Tibial artery (tissue), 4 donors: ENCODE data around the gene IYD.

ENCODE experiments used
- DNase-seq, 2 donors: peaks; one replicate each; pipeline ENCODE4 v3.0.0-alpha.2; 2019
- H3K27ac ChIP-seq, 2 donors: fragments of 200-600 bp; sonication (generic) in 1 of 2; 1 replicate in 1 of 2; 2 replicates in 1 of 2; pipeline ENCODE4 v1.5.1; 2018 to 2019; ENCODE audit warnings: mild to moderate bottlenecking in 1 of 2
- H3K27me3 ChIP-seq, 2 donors: fragments of 200-600 bp; sonication (generic) in 1 of 2; one replicate each; pipeline versions ENCODE4 v1.5.1 to v1.6.0; 2016 to 2019
- H3K36me3 ChIP-seq, 3 donors: fragments of 200-600 bp; sonication (generic) in 2 of 3; one replicate each; pipeline ENCODE4 v1.5.1; 2016 to 2019; ENCODE audit warnings: mild to moderate bottlenecking in 2 of 3
- H3K4me1 ChIP-seq, 4 donors: fragments of 200-600 bp; sonication (generic) in 2 of 4; 1 replicate in 3 of 4; 2 replicates in 1 of 4; pipeline ENCODE4 v1.5.1; 2016 to 2019
- H3K4me3 ChIP-seq, 2 donors: fragments of 200-600 bp; sonication (generic) in 1 of 2; 1 replicate in 1 of 2; 2 replicates in 1 of 2; pipeline ENCODE4 v1.5.1; 2018 to 2019; ENCODE audit warnings: mild to moderate bottlenecking in 2 of 2
- H3K9me3 ChIP-seq, 3 donors: fragments of 200-600 bp; sonication (generic) in 1 of 3; one replicate each; pipeline ENCODE4 v1.5.1; 2016 to 2019
- CTCF ChIP-seq, 2 experiments: fragments of 200-600 bp in 1 of 2; fragments of 450-650 bp in 1 of 2; IDR thresholded peaks; one replicate each; pipeline ENCODE4 v1.5.1; 2017 to 2019; ENCODE audit warnings: antibody characterized with exemption in 2 of 2, mild to moderate bottlenecking in 1 of 2, moderate library complexity in 1 of 2
- intact Hi-C: fragments of 100-400 bp; cut with DNase I; formaldehyde crosslinking; loops from one replicate; pipeline ENCODE4 v1.15.0; 2023; ENCODE audit warnings: low total_unique reads

The IYD gene

DNA sequence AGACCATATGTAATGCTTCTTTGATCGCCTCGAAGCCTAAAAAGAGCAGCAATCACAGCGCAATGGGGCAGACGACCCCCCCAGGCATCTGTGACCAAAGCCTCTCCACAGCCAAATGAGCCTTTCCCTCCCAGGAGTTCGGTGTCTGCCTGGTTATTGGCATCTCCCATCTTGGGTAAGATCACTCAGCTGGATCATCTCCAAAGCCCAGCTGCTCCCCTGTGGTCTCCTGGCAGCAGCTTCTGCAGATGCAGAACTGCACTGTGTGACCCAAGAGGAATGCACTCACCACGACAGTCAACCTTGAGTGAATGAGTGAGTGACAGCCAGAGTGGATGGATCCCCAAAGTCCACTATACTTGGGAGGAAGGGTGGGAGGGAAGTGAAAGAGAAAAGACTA, 44.8 kb upstream of the IYD start:
- H3K9me3 ChIP-seq = no peaks in the 10 kb centered on the region
- no peak overlapping the region for H3K4me3 ChIP-seq
- intact Hi-C loops = no loop called here
- no peak for TF ChIP-seq CTCF (IDR thresholded peaks at IDR 0.05)
- no peaks in the 10 kb centered on the region for H3K36me3 ChIP-seq
- no peak overlapping the region for H3K27ac ChIP-seq
- no peaks in the 10 kb centered on the region for H3K27me3 ChIP-seq
- peaks cover 0 to 19% (median 9%) of the 10 kb centered on the region in 4 donors for H3K4me1 ChIP-seq
- no peak for DNase-seq

- no peak overlapping the region for H3K4me3 ChIP-seq
- intact Hi-C loops = no loop called here
- H3K27ac ChIP-seq = no peak overlapping the region
- TF ChIP-seq CTCF (IDR thresholded peaks at IDR 0.05) = no peak
- H3K27me3 ChIP-seq = no peaks in the 10 kb centered on the region
- H3K9me3 ChIP-seq = no peaks in the 10 kb centered on the region
- H3K4me1 ChIP-seq = peaks cover 0 to 17% (median 7%) of the 10 kb centered on the region in 4 donors
- H3K36me3 ChIP-seq = no peaks in the 10 kb centered on the region
- DNase-seq = no peak
Measured at GRCh38 chr6:150325066-150325772, 43.6 kb upstream of the IYD start.

GRCh38 chr6:150327117-150327774, 41.6 kb upstream of the IYD start:
- H3K4me3 ChIP-seq = no peak overlapping the region
- no peaks in the 10 kb centered on the region for H3K9me3 ChIP-seq
- no peaks in the 10 kb centered on the region for H3K27me3 ChIP-seq
- intact Hi-C loops = no loop called here
- DNase-seq = peak in 1 of 2 donors; percentile 74
- H3K4me1 ChIP-seq = peaks cover 0 to 10% (median 5%) of the 10 kb centered on the region in 4 donors
- H3K27ac ChIP-seq = peak overlapping the region in 1 of 2 donors; percentile 29
- no peaks in the 10 kb centered on the region for H3K36me3 ChIP-seq
- no peak for TF ChIP-seq CTCF (IDR thresholded peaks at IDR 0.05)

- intact Hi-C loops = no loop called here
Measured at GRCh38 chr6:150328744-150329405, 39.9 kb upstream of the IYD start.

GRCh38 chr6:150331344-150331743, 37.5 kb upstream of the IYD start:
- no peaks in the 10 kb centered on the region for H3K36me3 ChIP-seq
- no peak for DNase-seq

More at GRCh38 chr6:150328744-150329405, 39.9 kb upstream of the IYD start:
- Histone ChIP-seq H3K9me3 (no peaks in the 10 kb centered on the region), H3K36me3 (no peaks in the 10 kb centered on the region), H3K27me3 (no peaks in the 10 kb centered on the region), H3K4me1 (peaks cover 0 to 10% (median 5%) of the 10 kb centered on the region in 4 donors), H3K4me3 (no peak overlapping the region), H3K27ac (no peak overlapping the region)
- DNase-seq = no peak
- no peak for TF ChIP-seq CTCF (IDR thresholded peaks at IDR 0.05)

More at GRCh38 chr6:150331344-150331743, 37.5 kb upstream of the IYD start:
- no peak overlapping the region for H3K27ac ChIP-seq
- no peak overlapping the region for H3K4me3 ChIP-seq
- TF ChIP-seq CTCF (IDR thresholded peaks at IDR 0.05) = no peak
- H3K27me3 ChIP-seq = no peaks in the 10 kb centered on the region
- peaks cover 0 to 10% (median 5%) of the 10 kb centered on the region in 4 donors for H3K4me1 ChIP-seq
- intact Hi-C loops = loop anchor here (5.0 kb wide), 1 partner anchor 249 kb away; no protein-coding TSS in a partner anchor
- no peaks in the 10 kb centered on the region for H3K9me3 ChIP-seq
